GM23338 (cell line): ENCODE data around the gene MSL2. TPM values are rescaled to one million over a fixed set of nuclear protein-coding genes. Genes with fewer than 3 reads are reported as not detected.

Experiments used
- ATAC-seq: fragments of 200-7000 bp; cut with Tn5 transposase; 3 replicates; pipeline ENCODE4 v1.9.1; 2020
- DNase-seq: peaks from one replicate; pipeline ENCODE4 v3.0.0-alpha.2; 2015; ENCODE audit warnings: low spot score
- H2AFZ ChIP-seq: fragments of 200-600 bp; sonication (generic); 2 replicates; pipeline ENCODE4 v1.8.0; 2016; ENCODE audit warnings: antibody characterized with exemption, mild to moderate bottlenecking, moderate library complexity
- H3F3A ChIP-seq: fragments of 200-600 bp; sonication (generic); replicated peaks from 2 replicates; pipeline ENCODE4 v1.8.0; 2017; ENCODE audit warnings: antibody characterized with exemption, mixed run types, low read depth
- H3K27ac ChIP-seq: fragments of 200-600 bp; sonication (generic); 2 replicates; pipeline ENCODE4 v1.6.1; 2016; ENCODE audit warnings: low read depth
- H3K27me3 ChIP-seq: fragments of 200-600 bp; sonication (generic); 2 replicates; pipeline ENCODE4 v1.8.0; 2016; ENCODE audit warnings: mild to moderate bottlenecking, mixed run types, moderate library complexity; ENCODE audit not compliant: insufficient read depth
- H3K36me3 ChIP-seq: fragments of 200-600 bp; sonication (generic); 2 replicates; pipeline ENCODE4 v1.8.0; 2016; ENCODE audit warnings: mild to moderate bottlenecking; ENCODE audit not compliant: insufficient read depth
- H3K4me1 ChIP-seq: fragments of 200-600 bp; sonication (generic); 2 replicates; pipeline ENCODE4 v1.8.0; 2016; ENCODE audit warnings: mild to moderate bottlenecking, moderate library complexity; ENCODE audit not compliant: insufficient read depth
- H3K4me2 ChIP-seq: fragments of 200-600 bp; sonication (generic); 2 replicates; pipeline ENCODE4 v1.7.1; 2017; ENCODE audit warnings: mixed run types
- H3K4me3 ChIP-seq: fragments of 200-600 bp; sonication (generic); 2 replicates; pipeline ENCODE4 v1.6.1; 2016; ENCODE audit warnings: mixed run types
- H3K79me2 ChIP-seq: fragments of 200-600 bp; sonication (generic); replicated peaks from 2 replicates; pipeline ENCODE4 v1.8.0; 2017; ENCODE audit warnings: mild to moderate bottlenecking; ENCODE audit not compliant: insufficient read depth
- H3K9me2 ChIP-seq: fragments of 200-600 bp; sonication (generic); 2 replicates; pipeline ENCODE4 v1.8.0; 2017; ENCODE audit not compliant: insufficient read depth
- H4K20me1 ChIP-seq: fragments of 200-600 bp; sonication (generic); replicated peaks from 2 replicates; pipeline ENCODE4 v1.8.0; 2017; ENCODE audit warnings: mild to moderate bottlenecking; ENCODE audit not compliant: insufficient read depth
- H3K27ac Mint-ChIP-seq: 2 replicates; pipeline ENCODE4 v1.8.0; 2020; ENCODE audit warnings: inconsistent platforms, mild to moderate bottlenecking, moderate library complexity, mixed read lengths
- H3K27me3 Mint-ChIP-seq: 3 replicates; pipeline ENCODE4 v1.8.0; 2022; ENCODE audit warnings: low read depth, mild to moderate bottlenecking, moderate library complexity, mixed read lengths, inconsistent platforms; ENCODE audit not compliant: insufficient read depth, poor library complexity
- H3K36me3 Mint-ChIP-seq: 3 replicates; pipeline ENCODE4 v1.8.0; 2021; ENCODE audit warnings: low read depth, mild to moderate bottlenecking, inconsistent platforms, moderate library complexity, mixed read lengths
- H3K4me1 Mint-ChIP-seq: 3 replicates; pipeline ENCODE4 v1.8.0; 2020; ENCODE audit warnings: mild to moderate bottlenecking, inconsistent platforms, mixed read lengths
- H3K4me3 Mint-ChIP-seq: 3 replicates; pipeline ENCODE4 v1.8.0; 2021; ENCODE audit warnings: moderate library complexity, mild to moderate bottlenecking, inconsistent platforms, mixed read lengths
- H3K9me3 Mint-ChIP-seq: 3 replicates; pipeline ENCODE4 v1.8.0; 2020; ENCODE audit warnings: moderate library complexity, mild to moderate bottlenecking, inconsistent platforms, mixed read lengths
- CREB1 ChIP-seq: fragments of 250-450 bp; sonication (Bioruptor Pico); IDR thresholded peaks from 2 replicates; pipeline ENCODE4 v1.5.0; 2020; ENCODE audit warnings: low read depth, mild to moderate bottlenecking, moderate library complexity
- EZH2 ChIP-seq: fragments of 200-600 bp; sonication (generic); IDR thresholded peaks from one replicate; pipeline ENCODE4 v1.8.0; 2017; ENCODE audit warnings: antibody characterized with exemption, mild to moderate bottlenecking, low read depth; ENCODE audit not compliant: unreplicated experiment
- EZH2phosphoT487 ChIP-seq: fragments of 200-600 bp; sonication (generic); IDR thresholded peaks from one replicate; pipeline ENCODE4 v1.8.1; 2018; ENCODE audit warnings: antibody characterized with exemption; ENCODE audit not compliant: unreplicated experiment
- JUNB ChIP-seq: IDR thresholded peaks from one replicate; pipeline ENCODE4 v1.6.1; 2016; ENCODE audit warnings: antibody characterized with exemption; ENCODE audit not compliant: unreplicated experiment
- NANOG ChIP-seq: IDR thresholded peaks from 2 replicates; pipeline ENCODE4 v1.6.1; 2016; ENCODE audit warnings: antibody characterized with exemption, borderline replicate concordance
- POLR2AphosphoS5 ChIP-seq: IDR thresholded peaks from 2 replicates; pipeline ENCODE4 v1.6.1; 2016; ENCODE audit warnings: antibody characterized with exemption, low read depth
- STAT1 ChIP-seq: IDR thresholded peaks from one replicate; pipeline ENCODE4 v1.6.1; 2016; ENCODE audit warnings: antibody characterized with exemption; ENCODE audit not compliant: unreplicated experiment
- ZNF114 ChIP-seq: fragments of 250-450 bp; sonication (Bioruptor Pico); IDR thresholded peaks from 2 replicates; pipeline ENCODE4 v1.5.0; 2020; ENCODE audit warnings: mild to moderate bottlenecking, moderate library complexity
- ZNF331 ChIP-seq: fragments of 250-450 bp; sonication (Bioruptor Pico); IDR thresholded peaks from 2 replicates; pipeline ENCODE4 v1.5.0; 2020; ENCODE audit warnings: low read depth, mild to moderate bottlenecking, moderate library complexity
- polyA plus RNA-seq: library from polyadenylated mRNA; unstranded; fragments of >200 nt; fragmentation: Nextera tagmentation; extraction: Ambion mirVana; gene quantifications from 2 replicates; pipeline ENCODE4 v1.2.1, GENCODE V29; 2016
- total RNA-seq: library from RNA; depleted of rRNA; stranded (reverse); fragments of >200 nt; shearing (Covaris generic); gene quantifications from 2 replicates; pipeline ENCODE4 v1.2.3, GENCODE V29; 2014
- TF ChIP-seq, protein P1 (sequence below): IDR thresholded peaks from 2 replicates; pipeline ENCODE4 v1.6.1; 2016; ENCODE audit warnings: antibody characterized with exemption
- TF ChIP-seq, protein P2 (sequence below): fragments of 250-450 bp; sonication (Bioruptor Pico); IDR thresholded peaks from 2 replicates; pipeline ENCODE4 v1.5.0; 2020; ENCODE audit warnings: mild to moderate bottlenecking, moderate library complexity
- TF ChIP-seq, protein P3 (sequence below): IDR thresholded peaks from one replicate; pipeline ENCODE4 v1.6.1; 2018; ENCODE audit warnings: antibody characterized with exemption; ENCODE audit not compliant: unreplicated experiment
- TF ChIP-seq, protein P4 (sequence below), 2 experiments: fragments of 200-600 bp in 1 of 2; sonication (generic) in 1 of 2; conservative IDR thresholded peaks; 2 replicates each; pipeline versions ENCODE4 v1.5.1 to v1.6.1; 2016 to 2017; ENCODE audit warnings: antibody characterized with exemption in 2 of 2, low read depth in 2 of 2, mild to moderate bottlenecking in 2 of 2, moderate library complexity in 1 of 2

Gene MSL2
- total and polyA plus RNA-seq, 2 experiments from 2014 or later, result 7.5 to 50.6 TPM

DNA sequence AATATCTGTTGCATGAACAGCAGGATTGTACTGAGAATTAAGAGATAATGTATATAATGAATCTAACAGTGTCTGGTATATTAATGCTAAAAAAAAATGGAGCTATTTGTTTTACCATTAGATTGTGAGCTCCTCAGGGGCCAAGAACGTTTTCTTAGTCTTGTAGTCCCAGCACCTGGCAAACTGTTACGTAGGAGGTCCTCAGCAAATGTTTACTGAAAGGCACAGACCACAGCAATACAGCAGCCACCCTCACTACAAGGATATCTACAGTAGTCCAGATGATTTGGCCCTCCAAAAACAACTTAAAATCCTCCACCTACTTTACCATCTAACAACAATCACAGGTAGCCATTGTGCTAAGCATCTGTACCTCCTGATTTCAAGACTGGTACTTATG is 59.7 kb downstream of the MSL2 start:
- Mint-ChIP-seq H3K36me3 (no peaks in the 10 kb centered on the region), H3K4me3 (no peak overlapping the region), H3K4me1 (no peaks in the 10 kb centered on the region), H3K27me3 (no peaks in the 10 kb centered on the region), H3K9me3 (0 out of 3 replicates have a peak, but pooled peaks cover under 1% of the 10 kb centered on the region), H3K27ac (no peak overlapping the region)
- no peak overlapping the region for H3K4me3 ChIP-seq
- no peaks in the 10 kb centered on the region for H3K36me3 ChIP-seq
- H2AFZ ChIP-seq, result no peak overlapping the region
- ATAC-seq, result no peak
- no peaks in the 10 kb centered on the region for H3F3A ChIP-seq
- H3K4me1 ChIP-seq, result no peaks in the 10 kb centered on the region
- H3K27me3 ChIP-seq, result no peaks in the 10 kb centered on the region
- H4K20me1 ChIP-seq, result no peaks in the 10 kb centered on the region
- H3K4me2 ChIP-seq, result no peak overlapping the region
- no peaks in the 10 kb centered on the region for H3K79me2 ChIP-seq
- no peak overlapping the region for H3K27ac ChIP-seq
- DNase-seq, result no peak
- no peak for TF ChIP-seq JUNB
- TF ChIP-seq ZNF114, result no peak
- TF ChIP-seq, protein P1, sequence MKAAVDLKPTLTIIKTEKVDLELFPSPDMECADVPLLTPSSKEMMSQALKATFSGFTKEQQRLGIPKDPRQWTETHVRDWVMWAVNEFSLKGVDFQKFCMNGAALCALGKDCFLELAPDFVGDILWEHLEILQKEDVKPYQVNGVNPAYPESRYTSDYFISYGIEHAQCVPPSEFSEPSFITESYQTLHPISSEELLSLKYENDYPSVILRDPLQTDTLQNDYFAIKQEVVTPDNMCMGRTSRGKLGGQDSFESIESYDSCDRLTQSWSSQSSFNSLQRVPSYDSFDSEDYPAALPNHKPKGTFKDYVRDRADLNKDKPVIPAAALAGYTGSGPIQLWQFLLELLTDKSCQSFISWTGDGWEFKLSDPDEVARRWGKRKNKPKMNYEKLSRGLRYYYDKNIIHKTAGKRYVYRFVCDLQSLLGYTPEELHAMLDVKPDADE, result no peak
- TF ChIP-seq CREB1 (CRISPR knock-in tag), result no peak
- TF ChIP-seq, protein P2, sequence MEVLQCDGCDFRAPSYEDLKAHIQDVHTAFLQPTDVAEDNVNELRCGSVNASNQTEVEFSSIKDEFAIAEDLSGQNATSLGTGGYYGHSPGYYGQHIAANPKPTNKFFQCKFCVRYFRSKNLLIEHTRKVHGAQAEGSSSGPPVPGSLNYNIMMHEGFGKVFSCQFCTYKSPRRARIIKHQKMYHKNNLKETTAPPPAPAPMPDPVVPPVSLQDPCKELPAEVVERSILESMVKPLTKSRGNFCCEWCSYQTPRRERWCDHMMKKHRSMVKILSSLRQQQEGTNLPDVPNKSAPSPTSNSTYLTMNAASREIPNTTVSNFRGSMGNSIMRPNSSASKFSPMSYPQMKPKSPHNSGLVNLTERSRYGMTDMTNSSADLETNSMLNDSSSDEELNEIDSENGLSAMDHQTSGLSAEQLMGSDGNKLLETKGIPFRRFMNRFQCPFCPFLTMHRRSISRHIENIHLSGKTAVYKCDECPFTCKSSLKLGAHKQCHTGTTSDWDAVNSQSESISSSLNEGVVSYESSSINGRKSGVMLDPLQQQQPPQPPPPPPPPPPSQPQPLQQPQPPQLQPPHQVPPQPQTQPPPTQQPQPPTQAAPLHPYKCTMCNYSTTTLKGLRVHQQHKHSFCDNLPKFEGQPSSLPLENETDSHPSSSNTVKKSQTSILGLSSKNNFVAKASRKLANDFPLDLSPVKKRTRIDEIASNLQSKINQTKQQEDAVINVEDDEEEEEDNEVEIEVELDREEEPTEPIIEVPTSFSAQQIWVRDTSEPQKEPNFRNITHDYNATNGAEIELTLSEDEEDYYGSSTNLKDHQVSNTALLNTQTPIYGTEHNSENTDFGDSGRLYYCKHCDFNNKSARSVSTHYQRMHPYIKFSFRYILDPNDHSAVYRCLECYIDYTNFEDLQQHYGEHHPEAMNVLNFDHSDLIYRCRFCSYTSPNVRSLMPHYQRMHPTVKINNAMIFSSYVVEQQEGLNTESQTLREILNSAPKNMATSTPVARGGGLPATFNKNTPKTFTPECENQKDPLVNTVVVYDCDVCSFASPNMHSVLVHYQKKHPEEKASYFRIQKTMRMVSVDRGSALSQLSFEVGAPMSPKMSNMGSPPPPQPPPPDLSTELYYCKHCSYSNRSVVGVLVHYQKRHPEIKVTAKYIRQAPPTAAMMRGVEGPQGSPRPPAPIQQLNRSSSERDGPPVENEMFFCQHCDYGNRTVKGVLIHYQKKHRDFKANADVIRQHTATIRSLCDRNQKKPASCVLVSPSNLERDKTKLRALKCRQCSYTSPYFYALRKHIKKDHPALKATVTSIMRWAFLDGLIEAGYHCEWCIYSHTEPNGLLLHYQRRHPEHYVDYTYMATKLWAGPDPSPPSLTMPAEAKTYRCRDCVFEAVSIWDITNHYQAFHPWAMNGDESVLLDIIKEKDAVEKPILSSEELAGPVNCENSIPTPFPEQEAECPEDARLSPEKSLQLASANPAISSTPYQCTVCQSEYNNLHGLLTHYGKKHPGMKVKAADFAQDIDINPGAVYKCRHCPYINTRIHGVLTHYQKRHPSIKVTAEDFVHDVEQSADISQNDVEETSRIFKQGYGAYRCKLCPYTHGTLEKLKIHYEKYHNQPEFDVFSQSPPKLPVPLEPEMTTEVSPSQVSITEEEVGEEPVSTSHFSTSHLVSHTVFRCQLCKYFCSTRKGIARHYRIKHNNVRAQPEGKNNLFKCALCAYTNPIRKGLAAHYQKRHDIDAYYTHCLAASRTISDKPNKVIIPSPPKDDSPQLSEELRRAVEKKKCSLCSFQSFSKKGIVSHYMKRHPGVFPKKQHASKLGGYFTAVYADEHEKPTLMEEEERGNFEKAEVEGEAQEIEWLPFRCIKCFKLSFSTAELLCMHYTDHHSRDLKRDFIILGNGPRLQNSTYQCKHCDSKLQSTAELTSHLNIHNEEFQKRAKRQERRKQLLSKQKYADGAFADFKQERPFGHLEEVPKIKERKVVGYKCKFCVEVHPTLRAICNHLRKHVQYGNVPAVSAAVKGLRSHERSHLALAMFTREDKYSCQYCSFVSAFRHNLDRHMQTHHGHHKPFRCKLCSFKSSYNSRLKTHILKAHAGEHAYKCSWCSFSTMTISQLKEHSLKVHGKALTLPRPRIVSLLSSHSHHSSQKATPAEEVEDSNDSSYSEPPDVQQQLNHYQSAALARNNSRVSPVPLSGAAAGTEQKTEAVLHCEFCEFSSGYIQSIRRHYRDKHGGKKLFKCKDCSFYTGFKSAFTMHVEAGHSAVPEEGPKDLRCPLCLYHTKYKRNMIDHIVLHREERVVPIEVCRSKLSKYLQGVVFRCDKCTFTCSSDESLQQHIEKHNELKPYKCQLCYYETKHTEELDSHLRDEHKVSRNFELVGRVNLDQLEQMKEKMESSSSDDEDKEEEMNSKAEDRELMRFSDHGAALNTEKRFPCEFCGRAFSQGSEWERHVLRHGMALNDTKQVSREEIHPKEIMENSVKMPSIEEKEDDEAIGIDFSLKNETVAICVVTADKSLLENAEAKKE (CRISPR knock-in tag), result no peak
- TF ChIP-seq POLR2AphosphoS5, result no peak
- TF ChIP-seq EZH2phosphoT487, result no peak
- TF ChIP-seq, protein P3, sequence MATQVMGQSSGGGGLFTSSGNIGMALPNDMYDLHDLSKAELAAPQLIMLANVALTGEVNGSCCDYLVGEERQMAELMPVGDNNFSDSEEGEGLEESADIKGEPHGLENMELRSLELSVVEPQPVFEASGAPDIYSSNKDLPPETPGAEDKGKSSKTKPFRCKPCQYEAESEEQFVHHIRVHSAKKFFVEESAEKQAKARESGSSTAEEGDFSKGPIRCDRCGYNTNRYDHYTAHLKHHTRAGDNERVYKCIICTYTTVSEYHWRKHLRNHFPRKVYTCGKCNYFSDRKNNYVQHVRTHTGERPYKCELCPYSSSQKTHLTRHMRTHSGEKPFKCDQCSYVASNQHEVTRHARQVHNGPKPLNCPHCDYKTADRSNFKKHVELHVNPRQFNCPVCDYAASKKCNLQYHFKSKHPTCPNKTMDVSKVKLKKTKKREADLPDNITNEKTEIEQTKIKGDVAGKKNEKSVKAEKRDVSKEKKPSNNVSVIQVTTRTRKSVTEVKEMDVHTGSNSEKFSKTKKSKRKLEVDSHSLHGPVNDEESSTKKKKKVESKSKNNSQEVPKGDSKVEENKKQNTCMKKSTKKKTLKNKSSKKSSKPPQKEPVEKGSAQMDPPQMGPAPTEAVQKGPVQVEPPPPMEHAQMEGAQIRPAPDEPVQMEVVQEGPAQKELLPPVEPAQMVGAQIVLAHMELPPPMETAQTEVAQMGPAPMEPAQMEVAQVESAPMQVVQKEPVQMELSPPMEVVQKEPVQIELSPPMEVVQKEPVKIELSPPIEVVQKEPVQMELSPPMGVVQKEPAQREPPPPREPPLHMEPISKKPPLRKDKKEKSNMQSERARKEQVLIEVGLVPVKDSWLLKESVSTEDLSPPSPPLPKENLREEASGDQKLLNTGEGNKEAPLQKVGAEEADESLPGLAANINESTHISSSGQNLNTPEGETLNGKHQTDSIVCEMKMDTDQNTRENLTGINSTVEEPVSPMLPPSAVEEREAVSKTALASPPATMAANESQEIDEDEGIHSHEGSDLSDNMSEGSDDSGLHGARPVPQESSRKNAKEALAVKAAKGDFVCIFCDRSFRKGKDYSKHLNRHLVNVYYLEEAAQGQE, result no peak
- no peak for TF ChIP-seq EZH2
- no peak for TF ChIP-seq ZNF331 (CRISPR knock-in tag)
- TF ChIP-seq NANOG, result no peak
- TF ChIP-seq STAT1, result no peak
- TF ChIP-seq, protein P4, sequence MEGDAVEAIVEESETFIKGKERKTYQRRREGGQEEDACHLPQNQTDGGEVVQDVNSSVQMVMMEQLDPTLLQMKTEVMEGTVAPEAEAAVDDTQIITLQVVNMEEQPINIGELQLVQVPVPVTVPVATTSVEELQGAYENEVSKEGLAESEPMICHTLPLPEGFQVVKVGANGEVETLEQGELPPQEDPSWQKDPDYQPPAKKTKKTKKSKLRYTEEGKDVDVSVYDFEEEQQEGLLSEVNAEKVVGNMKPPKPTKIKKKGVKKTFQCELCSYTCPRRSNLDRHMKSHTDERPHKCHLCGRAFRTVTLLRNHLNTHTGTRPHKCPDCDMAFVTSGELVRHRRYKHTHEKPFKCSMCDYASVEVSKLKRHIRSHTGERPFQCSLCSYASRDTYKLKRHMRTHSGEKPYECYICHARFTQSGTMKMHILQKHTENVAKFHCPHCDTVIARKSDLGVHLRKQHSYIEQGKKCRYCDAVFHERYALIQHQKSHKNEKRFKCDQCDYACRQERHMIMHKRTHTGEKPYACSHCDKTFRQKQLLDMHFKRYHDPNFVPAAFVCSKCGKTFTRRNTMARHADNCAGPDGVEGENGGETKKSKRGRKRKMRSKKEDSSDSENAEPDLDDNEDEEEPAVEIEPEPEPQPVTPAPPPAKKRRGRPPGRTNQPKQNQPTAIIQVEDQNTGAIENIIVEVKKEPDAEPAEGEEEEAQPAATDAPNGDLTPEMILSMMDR (conservative IDR thresholded peaks at IDR 0.05; ENCODE audit: low read depth in 2 of 2), result no peak
- no peaks in the 10 kb centered on the region for H3K9me2 ChIP-seq
